Kidney tubule cell (primary cell): Measurements from ENCODE around the gene ZNFX1.
"Not testable (repeated sequence)": the region's sequence is repeated elsewhere in the genome, so short reads cannot be mapped to it uniquely, and the experiment has no call there.

Experiments used
- DNase-seq: peaks from one replicate; pipeline ENCODE4 v3.0.0-alpha.2; 2018; ENCODE audit warnings: low spot score

ZNFX1 gene

DNA sequence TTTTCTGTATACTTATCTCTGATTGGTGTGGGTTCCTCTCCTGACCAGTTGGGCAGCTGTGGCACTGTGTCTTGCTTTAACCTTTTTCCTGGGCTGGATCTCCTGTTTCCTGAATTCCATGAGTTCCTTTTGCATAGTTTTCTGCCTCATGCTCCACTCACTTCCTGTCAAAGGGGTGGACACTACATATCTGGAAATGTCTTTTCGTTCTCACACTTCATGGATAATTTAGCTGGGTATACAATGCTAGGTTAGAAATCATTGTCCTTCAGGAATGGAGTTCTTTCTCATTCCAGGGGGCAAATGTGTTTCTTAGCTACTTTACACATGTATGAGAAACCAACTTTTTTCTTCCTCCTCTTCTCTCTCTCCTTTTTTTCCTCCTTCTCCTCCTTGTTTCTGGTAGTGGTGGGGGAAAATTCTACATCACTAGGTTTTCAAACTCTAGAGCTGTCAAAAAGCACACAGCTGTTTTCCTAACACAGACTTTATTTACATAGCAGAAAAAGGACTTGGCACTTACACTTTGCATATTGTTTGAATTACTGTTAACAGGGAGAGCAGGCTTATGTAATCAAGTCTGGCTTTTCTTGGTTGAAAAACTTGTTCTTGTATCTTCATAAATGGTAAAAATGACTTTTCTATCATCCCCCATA, 67.6 kb downstream of the ZNFX1 start:
- DNase-seq: peak; percentile 38

GRCh38 chr20:49207076-49207475, 70.8 kb downstream of the ZNFX1 start:
- no peak for DNase-seq

GRCh38 chr20:49203746-49204145, 74.1 kb downstream of the ZNFX1 start:
- no peak for DNase-seq

GRCh38 chr20:49203011-49203410, 74.8 kb downstream of the ZNFX1 start:
- no peak for DNase-seq

GRCh38 chr20:49199729-49200293, 78.0 kb downstream of the ZNFX1 start:
- DNase-seq: no peak

DNA sequence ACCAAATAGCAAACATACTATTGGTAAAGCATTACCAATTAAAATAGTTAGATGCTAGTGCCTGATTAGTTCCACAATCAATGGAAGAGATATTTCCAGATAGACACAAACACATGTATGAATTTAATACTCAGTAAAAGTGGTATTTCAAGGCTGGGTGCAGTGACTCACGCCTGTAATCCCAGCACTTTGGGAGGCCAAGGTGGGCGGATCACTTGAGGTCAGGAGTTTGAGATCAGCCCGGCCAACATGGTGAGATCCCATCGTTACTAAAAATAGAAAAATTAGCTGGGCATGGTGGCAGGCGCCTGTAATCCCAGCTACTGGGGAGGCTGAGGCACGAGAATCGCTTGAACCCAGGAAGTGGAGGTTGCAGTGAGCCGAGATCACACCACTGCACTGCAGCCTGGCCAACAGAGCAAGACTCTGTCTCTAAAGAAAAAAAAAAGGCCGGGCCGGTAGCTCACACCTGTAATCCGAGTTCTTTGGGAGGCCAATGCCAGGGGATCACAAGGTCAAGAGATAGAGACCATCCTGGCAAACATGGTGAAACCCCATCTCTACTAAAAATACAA, 84.8 kb downstream of the ZNFX1 start:
- DNase-seq: not testable (repeated sequence)
